GM12878 (cell line): ENCODE data around the gene TAF6. TPM values are rescaled to one million over a fixed set of nuclear protein-coding genes. Genes with fewer than 3 reads are reported as not detected.

Source experiments
- ATF7 ChIP-seq: fragments of 450-650 bp; IDR thresholded peaks from 2 replicates; pipeline ENCODE4 v1.6.1; 2016; ENCODE audit warnings: low read depth, mild to moderate bottlenecking
- CHD2 ChIP-seq: IDR thresholded peaks from 2 replicates; pipeline ENCODE4 v1.6.1; 2011; ENCODE audit warnings: low read depth, low read length, improper control_type of control experiment, borderline replicate concordance
- CREB1 ChIP-seq: IDR thresholded peaks from 2 replicates; pipeline ENCODE4 v1.6.1; 2012; ENCODE audit warnings: low read depth, mild to moderate bottlenecking, inconsistent platforms
- FOS ChIP-seq: IDR thresholded peaks from 3 replicates; pipeline ENCODE4 v1.6.1; 2011; ENCODE audit warnings: borderline replicate concordance; ENCODE audit not compliant: insufficient read length; ENCODE audit errors: extremely low read depth
- GABPA ChIP-seq: IDR thresholded peaks from 2 replicates; pipeline ENCODE4 v1.6.1; 2014; ENCODE audit warnings: antibody characterized with exemption, low read depth, mild to moderate bottlenecking, inconsistent platforms
- HDAC2 ChIP-seq: fragments of 200-600 bp; sonication (generic); IDR thresholded peaks from 2 replicates; pipeline ENCODE4 v1.6.1; 2017
- NBN ChIP-seq: fragments of 450-650 bp; IDR thresholded peaks from 2 replicates; pipeline ENCODE4 v1.6.1; 2016
- NFYA ChIP-seq: IDR thresholded peaks from 2 replicates; pipeline ENCODE4 v1.6.1; 2011; ENCODE audit warnings: low read depth, mild to moderate bottlenecking, low read length, improper control_type of control experiment, borderline replicate concordance
- NR2C1 ChIP-seq: fragments of 450-650 bp; IDR thresholded peaks from 2 replicates; pipeline ENCODE4 v1.6.1; 2017; ENCODE audit warnings: antibody characterized with exemption, mild to moderate bottlenecking, moderate library complexity
- NR2F1 ChIP-seq: fragments of 450-650 bp; conservative IDR thresholded peaks from 2 replicates; pipeline ENCODE4 v1.6.1; 2017; ENCODE audit warnings: mild to moderate bottlenecking
- RAD21 ChIP-seq: IDR thresholded peaks from 2 replicates; pipeline ENCODE4 v1.6.1; 2011; ENCODE audit warnings: mild to moderate bottlenecking, low read depth, low read length, moderate library complexity; ENCODE audit not compliant: insufficient read depth
- RELA ChIP-seq: fragments of 450-650 bp; IDR thresholded peaks from 2 replicates; pipeline ENCODE4 v1.8.0; 2014; ENCODE audit warnings: borderline replicate concordance; ENCODE audit not compliant: partially characterized antibody
- SIX5 ChIP-seq: IDR thresholded peaks from 2 replicates; pipeline ENCODE4 v1.6.1; 2011; ENCODE audit warnings: mild to moderate bottlenecking, low read depth, low read length, moderate library complexity; ENCODE audit not compliant: severe bottlenecking
- SMAD5 ChIP-seq: IDR thresholded peaks from 2 replicates; pipeline ENCODE4 v1.6.1; 2016; ENCODE audit warnings: antibody characterized with exemption, low read depth
- STAT1 ChIP-seq: fragments of 450-650 bp; conservative IDR thresholded peaks from 2 replicates; pipeline ENCODE4 v1.6.1; 2014; ENCODE audit warnings: antibody characterized with exemption, mild to moderate bottlenecking
- polyA plus RNA-seq, 11 experiments: library from polyadenylated mRNA; depleted of rRNA in 4 of 11; unstranded in 6 of 11; stranded (reverse) in 5 of 11; fragments of >200 nt; fragmentation: Nextera tagmentation in 4 of 11; fragmentation: Illumina TruSeq in 1 of 11; extraction: Ambion mirVana in 4 of 11; extraction: Trizol in 1 of 11; gene quantifications; 1 replicate in 1 of 11; 2 replicates in 10 of 11; pipeline versions ENCODE4 v1.2.1 to v1.2.3, GENCODE V29; 2011 to 2016; ENCODE audit warnings: inconsistent platforms in 2 of 11, missing spikeins in 2 of 11, low read depth in 1 of 11
- total RNA-seq, 4 experiments: library from RNA; depleted of rRNA in 3 of 4; stranded (reverse); fragments of >200 nt in 3 of 4; fragmentation: Illumina TruSeq in 1 of 4; extraction: Trizol in 1 of 4; gene quantifications; 2 replicates each; pipeline versions ENCODE4 v1.2.1 to v1.2.3, GENCODE V29; 2013 to 2021
- TF ChIP-seq, protein P1 (sequence below): IDR thresholded peaks from 2 replicates; pipeline ENCODE4 v1.6.1; 2012; ENCODE audit warnings: mild to moderate bottlenecking, low read depth, low read length
- TF ChIP-seq, protein P2 (sequence below): IDR thresholded peaks from 2 replicates; pipeline ENCODE4 v1.6.1; 2012; ENCODE audit warnings: low read depth, low read length, improper control_type of control experiment
- TF ChIP-seq, protein P3 (sequence below): fragments of 450-650 bp; IDR thresholded peaks from 2 replicates; pipeline ENCODE4 v1.6.1; 2017; ENCODE audit warnings: low read depth, mild to moderate bottlenecking, moderate library complexity
- TF ChIP-seq, protein P4 (sequence below): fragments of 450-650 bp; IDR thresholded peaks from 2 replicates; pipeline ENCODE4 v1.6.1; 2016; ENCODE audit warnings: mild to moderate bottlenecking
- TF ChIP-seq, protein P5 (sequence below): IDR thresholded peaks from 2 replicates; pipeline ENCODE4 v1.6.1; 2011; ENCODE audit warnings: mild to moderate bottlenecking, low read depth, low read length, moderate library complexity; ENCODE audit not compliant: insufficient replicate concordance
- TF ChIP-seq, protein P6 (sequence below): fragments of 450-650 bp; IDR thresholded peaks from 2 replicates; pipeline ENCODE4 v1.6.1; 2014; ENCODE audit warnings: mild to moderate bottlenecking

Gene TAF6
- total and polyA plus RNA-seq, 10 of the 15 experiments (the other 5 are each of a cell fraction or from before 2014, with no cell fraction given), result 0.27 to 42.6 (median 17.0) TPM

DNA sequence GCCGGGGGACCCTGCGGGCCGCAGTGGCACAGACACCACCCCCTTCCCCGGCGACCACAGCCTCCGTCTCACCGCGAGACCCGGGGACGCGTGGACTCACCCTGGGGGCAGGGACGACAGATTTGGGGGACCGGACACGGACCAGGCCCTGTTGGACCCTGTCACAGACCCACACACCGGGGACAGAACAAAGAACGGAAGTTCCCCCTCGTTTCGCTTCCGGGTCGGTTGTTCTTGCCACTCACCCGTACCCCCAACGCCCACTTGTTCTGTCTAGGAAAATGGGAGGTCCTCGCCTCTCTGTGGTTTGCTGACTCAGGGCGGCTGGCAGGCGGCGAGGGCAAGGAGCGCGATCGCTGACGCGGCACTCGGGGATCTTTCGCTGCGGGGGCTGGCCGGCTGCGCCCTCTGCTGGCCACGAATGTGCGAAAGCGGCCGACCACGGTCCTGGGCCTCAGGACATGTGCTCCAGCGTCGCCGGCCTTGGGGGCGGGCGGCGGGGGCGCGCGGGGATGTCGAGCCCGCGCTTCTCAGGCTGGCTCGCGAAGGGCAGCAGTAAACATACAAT is 37.5 kb downstream of the TAF6 start, which contains the start of gene ZNF3 (continued):
- TF ChIP-seq CHD2 (peak; percentile 79; the same call in 1 of the 2 replicates), NR2C1 (peak; percentile 99), SMAD5 (peak; percentile 88), SIX5 (peak; percentile 62), STAT1 (0 out of 2 replicates have a peak, but pooled peaks have one; percentile 50), NR2F1 (peak; percentile 73), RELA (peak; percentile 88), GABPA (peak; percentile 98), RAD21 (peak; percentile 66), ATF7 (no peak), CREB1 (peak; percentile 85), NBN (peak; percentile 89), FOS (no peak), HDAC2 (no peak), NFYA (no peak)
- TF ChIP-seq, protein P1, sequence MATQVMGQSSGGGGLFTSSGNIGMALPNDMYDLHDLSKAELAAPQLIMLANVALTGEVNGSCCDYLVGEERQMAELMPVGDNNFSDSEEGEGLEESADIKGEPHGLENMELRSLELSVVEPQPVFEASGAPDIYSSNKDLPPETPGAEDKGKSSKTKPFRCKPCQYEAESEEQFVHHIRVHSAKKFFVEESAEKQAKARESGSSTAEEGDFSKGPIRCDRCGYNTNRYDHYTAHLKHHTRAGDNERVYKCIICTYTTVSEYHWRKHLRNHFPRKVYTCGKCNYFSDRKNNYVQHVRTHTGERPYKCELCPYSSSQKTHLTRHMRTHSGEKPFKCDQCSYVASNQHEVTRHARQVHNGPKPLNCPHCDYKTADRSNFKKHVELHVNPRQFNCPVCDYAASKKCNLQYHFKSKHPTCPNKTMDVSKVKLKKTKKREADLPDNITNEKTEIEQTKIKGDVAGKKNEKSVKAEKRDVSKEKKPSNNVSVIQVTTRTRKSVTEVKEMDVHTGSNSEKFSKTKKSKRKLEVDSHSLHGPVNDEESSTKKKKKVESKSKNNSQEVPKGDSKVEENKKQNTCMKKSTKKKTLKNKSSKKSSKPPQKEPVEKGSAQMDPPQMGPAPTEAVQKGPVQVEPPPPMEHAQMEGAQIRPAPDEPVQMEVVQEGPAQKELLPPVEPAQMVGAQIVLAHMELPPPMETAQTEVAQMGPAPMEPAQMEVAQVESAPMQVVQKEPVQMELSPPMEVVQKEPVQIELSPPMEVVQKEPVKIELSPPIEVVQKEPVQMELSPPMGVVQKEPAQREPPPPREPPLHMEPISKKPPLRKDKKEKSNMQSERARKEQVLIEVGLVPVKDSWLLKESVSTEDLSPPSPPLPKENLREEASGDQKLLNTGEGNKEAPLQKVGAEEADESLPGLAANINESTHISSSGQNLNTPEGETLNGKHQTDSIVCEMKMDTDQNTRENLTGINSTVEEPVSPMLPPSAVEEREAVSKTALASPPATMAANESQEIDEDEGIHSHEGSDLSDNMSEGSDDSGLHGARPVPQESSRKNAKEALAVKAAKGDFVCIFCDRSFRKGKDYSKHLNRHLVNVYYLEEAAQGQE, result no peak
- TF ChIP-seq, protein P2, sequence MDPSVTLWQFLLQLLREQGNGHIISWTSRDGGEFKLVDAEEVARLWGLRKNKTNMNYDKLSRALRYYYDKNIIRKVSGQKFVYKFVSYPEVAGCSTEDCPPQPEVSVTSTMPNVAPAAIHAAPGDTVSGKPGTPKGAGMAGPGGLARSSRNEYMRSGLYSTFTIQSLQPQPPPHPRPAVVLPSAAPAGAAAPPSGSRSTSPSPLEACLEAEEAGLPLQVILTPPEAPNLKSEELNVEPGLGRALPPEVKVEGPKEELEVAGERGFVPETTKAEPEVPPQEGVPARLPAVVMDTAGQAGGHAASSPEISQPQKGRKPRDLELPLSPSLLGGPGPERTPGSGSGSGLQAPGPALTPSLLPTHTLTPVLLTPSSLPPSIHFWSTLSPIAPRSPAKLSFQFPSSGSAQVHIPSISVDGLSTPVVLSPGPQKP, result peak; percentile 73; the same call in 1 of the 2 replicates
- TF ChIP-seq, protein P3, sequence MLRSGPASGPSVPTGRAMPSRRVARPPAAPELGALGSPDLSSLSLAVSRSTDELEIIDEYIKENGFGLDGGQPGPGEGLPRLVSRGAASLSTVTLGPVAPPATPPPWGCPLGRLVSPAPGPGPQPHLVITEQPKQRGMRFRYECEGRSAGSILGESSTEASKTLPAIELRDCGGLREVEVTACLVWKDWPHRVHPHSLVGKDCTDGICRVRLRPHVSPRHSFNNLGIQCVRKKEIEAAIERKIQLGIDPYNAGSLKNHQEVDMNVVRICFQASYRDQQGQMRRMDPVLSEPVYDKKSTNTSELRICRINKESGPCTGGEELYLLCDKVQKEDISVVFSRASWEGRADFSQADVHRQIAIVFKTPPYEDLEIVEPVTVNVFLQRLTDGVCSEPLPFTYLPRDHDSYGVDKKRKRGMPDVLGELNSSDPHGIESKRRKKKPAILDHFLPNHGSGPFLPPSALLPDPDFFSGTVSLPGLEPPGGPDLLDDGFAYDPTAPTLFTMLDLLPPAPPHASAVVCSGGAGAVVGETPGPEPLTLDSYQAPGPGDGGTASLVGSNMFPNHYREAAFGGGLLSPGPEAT, result peak; percentile 84
- TF ChIP-seq, protein P4, sequence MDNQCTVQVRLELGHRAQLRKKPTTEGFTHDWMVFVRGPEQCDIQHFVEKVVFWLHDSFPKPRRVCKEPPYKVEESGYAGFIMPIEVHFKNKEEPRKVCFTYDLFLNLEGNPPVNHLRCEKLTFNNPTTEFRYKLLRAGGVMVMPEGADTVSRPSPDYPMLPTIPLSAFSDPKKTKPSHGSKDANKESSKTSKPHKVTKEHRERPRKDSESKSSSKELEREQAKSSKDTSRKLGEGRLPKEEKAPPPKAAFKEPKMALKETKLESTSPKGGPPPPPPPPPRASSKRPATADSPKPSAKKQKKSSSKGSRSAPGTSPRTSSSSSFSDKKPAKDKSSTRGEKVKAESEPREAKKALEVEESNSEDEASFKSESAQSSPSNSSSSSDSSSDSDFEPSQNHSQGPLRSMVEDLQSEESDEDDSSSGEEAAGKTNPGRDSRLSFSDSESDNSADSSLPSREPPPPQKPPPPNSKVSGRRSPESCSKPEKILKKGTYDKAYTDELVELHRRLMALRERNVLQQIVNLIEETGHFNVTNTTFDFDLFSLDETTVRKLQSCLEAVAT, result peak; percentile 98
- TF ChIP-seq, protein P5, sequence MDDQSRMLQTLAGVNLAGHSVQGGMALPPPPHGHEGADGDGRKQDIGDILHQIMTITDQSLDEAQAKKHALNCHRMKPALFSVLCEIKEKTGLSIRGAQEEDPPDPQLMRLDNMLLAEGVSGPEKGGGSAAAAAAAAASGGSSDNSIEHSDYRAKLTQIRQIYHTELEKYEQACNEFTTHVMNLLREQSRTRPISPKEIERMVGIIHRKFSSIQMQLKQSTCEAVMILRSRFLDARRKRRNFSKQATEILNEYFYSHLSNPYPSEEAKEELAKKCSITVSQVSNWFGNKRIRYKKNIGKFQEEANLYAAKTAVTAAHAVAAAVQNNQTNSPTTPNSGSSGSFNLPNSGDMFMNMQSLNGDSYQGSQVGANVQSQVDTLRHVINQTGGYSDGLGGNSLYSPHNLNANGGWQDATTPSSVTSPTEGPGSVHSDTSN, result peak; percentile 84
- TF ChIP-seq, protein P6, sequence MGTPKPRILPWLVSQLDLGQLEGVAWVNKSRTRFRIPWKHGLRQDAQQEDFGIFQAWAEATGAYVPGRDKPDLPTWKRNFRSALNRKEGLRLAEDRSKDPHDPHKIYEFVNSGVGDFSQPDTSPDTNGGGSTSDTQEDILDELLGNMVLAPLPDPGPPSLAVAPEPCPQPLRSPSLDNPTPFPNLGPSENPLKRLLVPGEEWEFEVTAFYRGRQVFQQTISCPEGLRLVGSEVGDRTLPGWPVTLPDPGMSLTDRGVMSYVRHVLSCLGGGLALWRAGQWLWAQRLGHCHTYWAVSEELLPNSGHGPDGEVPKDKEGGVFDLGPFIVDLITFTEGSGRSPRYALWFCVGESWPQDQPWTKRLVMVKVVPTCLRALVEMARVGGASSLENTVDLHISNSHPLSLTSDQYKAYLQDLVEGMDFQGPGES, result peak; percentile 13; the same call in 1 of the 2 replicates
